HepG2 (cell line): ENCODE data around the gene ADSS1.

Experiments
- PHB2 ChIP-seq: fragments of 450-650 bp; IDR thresholded peaks from 2 replicates; pipeline ENCODE4 v1.6.1; 2018; ENCODE audit not compliant: partially characterized antibody
- POLR2AphosphoS5 ChIP-seq: IDR thresholded peaks from 2 replicates; pipeline ENCODE4 v1.6.1; 2012; ENCODE audit warnings: low read depth, low read length
- YY1 ChIP-seq: IDR thresholded peaks from 2 replicates; pipeline ENCODE4 v1.6.1; 2011; ENCODE audit warnings: low read length, low read depth, moderate library complexity, mild to moderate bottlenecking; ENCODE audit not compliant: insufficient read depth, insufficient replicate concordance

DNA sequence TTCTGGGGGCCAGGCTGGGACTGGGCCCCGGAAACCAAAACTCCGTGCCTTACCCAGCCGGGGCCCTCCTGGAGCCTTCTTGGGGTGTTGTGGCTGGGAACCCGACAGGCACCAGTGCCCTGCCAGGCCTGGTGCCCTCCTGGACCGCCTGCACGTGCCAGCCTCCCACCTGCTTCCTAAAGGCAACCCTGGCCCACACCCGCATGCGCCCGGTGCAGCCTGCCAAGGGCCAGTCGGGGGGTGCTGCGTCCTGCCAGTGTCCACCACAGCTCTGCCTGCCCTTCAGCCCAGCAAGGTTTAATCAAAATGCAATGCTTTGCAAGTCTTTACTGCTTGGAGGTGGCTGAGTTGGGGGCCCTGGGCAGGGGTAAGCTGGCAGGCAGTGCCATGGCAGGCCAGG lies 5.2 kb upstream of the ADSS1 start:
- TF ChIP-seq PHB2: no peak
- no peak for TF ChIP-seq POLR2AphosphoS5
- no peak for TF ChIP-seq YY1
